Placental epithelial cell (primary cell): Measurements from ENCODE around the gene MSANTD1. TPM values are rescaled to one million over a fixed set of nuclear protein-coding genes. Genes with fewer than 3 reads are reported as not detected.

Experiments
- total RNA-seq: library from RNA; depleted of rRNA; stranded (reverse); fragments of >200 nt; gene quantifications from 2 replicates; pipeline ENCODE4 v1.2.3, GENCODE V29; 2012

Gene MSANTD1
- 1.7 and 2.7 TPM in 2 replicates for total RNA-seq

GRCh38 chr4:3248811-3249661, at the start of gene MSANTD1:
MSANTD1 (plus strand) TSS chr4:3249159; CDS start chr4:3249223, 64 bp downstream.

GRCh38 chr4:3292571-3293400, 43.8 kb downstream of the MSANTD1 start, which contains the start of gene RGS12:
RGS12 (plus strand) TSS chr4:3293021; CDS start chr4:3316171, 23,150 bp downstream.

Other genes with a start within 250 kb of the MSANTD1 start
- not detected in 2 replicates for gene HTT-AS, start 174.6 kb upstream of the MSANTD1 start, total RNA-seq
- gene HTT, start 174.5 kb upstream of the MSANTD1 start, total RNA-seq, result 58.1 and 60.4 TPM in 2 replicates
- gene RGS12, start 43.9 kb downstream of the MSANTD1 start, total RNA-seq, result 14.3 and 38.5 TPM in 2 replicates
- gene HGFAC, start 192.8 kb downstream of the MSANTD1 start, total RNA-seq, result under 0.01 TPM in 1 of 2 replicates, not detected in the other
- not detected in 2 replicates for gene DOK7, start 214.1 kb downstream of the MSANTD1 start, total RNA-seq